GM12892 (cell line): ENCODE measurements around the gene OLIG1.

Experiments used
- POLR2A ChIP-seq: IDR thresholded peaks from 2 replicates; pipeline ENCODE4 v1.6.1; 2011; ENCODE audit warnings: low read depth, low read length, control low read depth
- POLR2AphosphoS5 ChIP-seq: IDR thresholded peaks from 2 replicates; pipeline ENCODE4 v1.6.1; 2011; ENCODE audit warnings: low read depth, low read length, control low read depth
- TAF1 ChIP-seq: IDR thresholded peaks from 2 replicates; pipeline ENCODE4 v1.6.1; 2011; ENCODE audit warnings: low read depth, mild to moderate bottlenecking, control low read depth, low read length, borderline replicate concordance

DNA sequence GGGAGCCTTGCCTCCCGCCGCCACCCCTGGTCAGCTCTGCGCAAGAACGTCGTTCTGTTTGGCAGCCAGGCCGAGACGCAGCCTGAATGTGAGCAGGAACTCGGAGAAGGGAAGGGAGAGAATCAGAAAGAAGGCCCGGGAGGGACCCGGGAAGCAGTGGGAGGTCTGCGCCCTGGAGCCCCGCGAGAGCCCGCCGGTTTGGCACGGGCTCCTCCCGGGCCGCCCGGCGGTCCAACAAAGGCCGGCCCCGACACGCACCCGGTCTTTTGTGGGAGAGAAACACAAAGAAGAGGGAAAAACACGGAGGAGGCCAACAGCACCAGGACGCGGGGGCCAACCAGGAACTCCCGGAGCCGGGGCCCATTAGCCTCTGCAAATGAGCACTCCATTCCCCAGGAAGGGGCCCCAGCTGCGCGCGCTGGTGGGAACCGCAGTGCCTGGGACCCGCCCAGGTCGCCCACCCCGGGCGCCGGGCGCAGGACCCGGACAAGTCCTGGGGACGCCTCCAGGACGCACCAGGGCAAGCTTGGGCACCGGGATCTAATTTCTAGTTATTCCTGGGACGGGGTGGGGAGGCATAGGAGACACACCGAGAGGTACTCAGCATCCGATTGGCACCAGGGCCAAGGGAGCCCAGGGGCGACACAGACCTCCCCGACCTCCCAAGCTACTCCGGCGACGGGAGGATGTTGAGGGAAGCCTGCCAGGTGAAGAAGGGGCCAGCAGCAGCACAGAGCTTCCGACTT lies 46.9 kb upstream of the OLIG1 start:
- TF ChIP-seq POLR2A: no peak
- TF ChIP-seq TAF1: no peak
- TF ChIP-seq POLR2AphosphoS5: no peak
